Hematopoietic multipotent progenitor cell treated with erythropoietin and hydrocortisone succinate and interleukin-3 and kit ligand, for 4 days (in vitro differentiated cells): ENCODE measurements around the gene NOS3.
A peak's percentile ranks its signal among the peaks of the same experiment; 100 is the strongest.

ENCODE experiments used
- DNase-seq: peaks from one replicate; pipeline ENCODE4 v3.0.0-alpha.2; 2015

The NOS3 gene

DNA sequence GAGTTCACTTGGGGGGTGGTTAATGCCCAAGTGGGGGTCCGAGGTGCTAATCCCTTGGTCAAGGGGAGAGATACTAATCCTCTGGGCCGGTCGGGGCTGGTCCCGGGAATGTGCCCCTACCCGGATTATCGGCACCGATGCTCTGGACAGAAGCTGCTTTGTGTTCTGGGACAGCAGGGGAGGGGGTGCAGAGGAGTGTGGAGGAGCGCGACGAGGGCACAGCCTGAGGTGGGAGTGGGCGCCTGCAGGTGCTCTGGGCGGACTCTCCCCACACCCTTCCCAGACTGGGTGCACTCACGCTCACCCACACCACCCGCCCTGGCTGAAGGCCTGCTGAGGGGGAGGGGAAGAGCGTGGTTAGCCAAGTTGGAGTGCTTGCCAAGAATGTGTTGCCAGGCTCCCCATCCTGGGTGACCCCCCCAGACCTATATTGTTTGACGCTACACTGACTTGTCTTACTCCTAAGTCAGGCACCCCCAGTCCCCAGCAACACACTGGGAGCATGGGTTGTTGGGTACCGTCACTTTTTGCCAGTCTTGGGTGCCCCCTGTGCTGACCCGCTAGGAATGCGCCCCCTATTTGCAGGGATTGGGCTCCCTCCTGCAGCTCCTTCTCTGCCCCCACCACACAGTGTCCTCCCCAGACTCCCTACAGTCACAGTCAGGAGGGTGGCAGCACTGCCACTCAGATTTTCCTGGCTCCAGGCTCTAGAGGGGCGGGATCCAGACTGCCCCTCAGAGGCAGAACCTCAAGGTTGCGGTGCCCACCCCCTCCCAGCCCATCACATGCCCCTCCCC is 69.8 kb downstream of the NOS3 start:
- peak; percentile 61 for DNase-seq

DNA sequence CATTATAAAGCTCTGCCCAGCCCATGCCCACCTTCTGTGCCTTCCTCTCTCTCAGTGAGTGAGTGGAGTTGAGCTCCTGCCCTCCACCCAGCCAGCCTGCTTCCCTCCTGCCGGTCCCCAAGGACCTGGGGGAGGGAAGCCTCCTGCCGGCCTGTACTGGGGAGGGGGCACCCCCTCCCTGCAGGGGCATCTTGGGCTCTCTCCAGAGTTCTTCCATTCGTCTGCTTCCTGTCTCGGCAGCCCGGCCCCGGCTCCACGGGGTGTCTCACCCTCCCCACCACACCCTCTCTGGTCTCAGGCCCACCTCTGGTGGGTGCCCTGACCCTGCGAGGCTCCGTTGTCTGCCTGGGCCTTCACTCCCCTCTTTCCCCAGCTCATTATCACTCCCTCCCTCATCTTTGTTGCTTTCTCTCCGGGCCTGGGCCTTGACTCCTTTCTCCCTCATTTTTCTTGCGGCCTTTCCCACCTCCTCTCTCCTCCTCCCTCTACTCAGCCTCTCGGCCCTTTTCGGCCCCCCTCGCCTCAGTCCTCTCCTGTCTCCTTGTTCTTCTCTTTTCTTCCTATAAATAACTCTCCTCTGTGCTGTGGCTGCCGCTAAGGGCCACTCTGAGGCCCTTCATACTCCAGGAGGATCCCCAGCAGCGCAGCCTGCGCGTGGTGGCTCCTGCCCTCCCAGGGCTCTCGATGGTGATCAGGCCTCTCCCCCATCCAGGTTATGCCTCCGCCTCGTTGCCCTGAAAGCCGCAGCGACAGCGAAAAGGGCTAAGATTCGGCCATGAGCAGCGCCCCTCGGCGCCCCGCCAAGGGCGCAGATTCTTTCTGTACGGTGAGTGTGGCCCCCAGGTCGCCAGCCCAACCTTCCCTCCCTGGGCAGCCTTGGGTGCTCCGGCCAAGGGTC is 70.6 kb downstream of the NOS3 start:
- no peak for DNase-seq

DNA sequence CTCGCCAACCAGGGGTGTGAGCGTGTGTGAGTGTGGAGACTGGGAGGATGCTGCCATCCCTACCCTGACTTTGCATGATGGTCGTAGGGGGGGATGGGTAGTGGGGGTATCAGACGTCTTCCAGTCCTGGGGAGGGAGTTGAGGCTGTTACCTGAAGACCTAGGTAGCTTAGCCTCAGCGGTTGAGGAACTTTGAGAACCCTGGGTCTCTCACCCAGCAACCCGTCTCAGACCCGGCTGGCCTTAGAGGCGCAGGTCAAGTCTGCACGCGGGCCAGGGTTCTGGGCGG is 71.2 kb downstream of the NOS3 start:
- DNase-seq: no peak

DNA sequence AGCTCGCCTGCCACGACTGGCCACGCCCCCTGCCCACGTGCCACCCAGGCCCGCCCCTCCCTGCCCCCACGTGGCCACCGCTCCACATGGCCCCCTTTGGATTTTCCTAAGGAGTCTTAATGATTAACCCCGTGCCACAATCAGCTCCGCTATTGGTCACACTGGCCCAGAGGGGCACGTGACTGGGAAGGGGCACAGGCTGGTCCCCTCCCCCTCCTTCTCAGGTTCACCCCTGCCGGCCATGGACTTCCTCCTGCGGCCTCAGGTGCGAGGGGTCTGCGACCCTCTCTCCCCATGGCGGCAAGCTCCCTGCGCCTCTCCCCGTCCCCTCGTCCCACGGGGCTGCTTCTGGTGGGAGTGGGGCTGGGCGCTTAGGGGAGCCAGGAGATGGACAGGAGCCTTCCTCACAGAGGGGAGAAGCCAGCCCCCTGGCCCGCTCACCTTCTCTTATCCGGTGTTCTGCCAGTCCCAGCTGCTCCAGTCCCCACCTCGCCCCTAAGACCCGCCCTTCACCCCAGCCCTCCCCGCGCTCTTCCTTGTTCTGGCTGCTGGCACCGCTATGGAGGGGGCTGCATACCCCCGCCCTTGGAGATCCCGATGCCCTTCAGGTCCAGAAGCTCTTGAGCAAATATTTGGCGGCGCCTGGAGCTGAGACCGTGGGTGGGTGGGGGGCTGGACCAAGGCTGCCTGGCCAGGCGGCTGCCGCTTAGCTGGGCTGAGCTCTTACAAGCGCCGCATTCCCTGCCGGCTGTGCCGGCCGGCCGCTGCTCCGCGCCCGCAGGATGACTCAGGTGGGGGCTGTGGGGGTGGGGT is 71.8 kb downstream of the NOS3 start:
- peak; percentile 38 for DNase-seq

DNA sequence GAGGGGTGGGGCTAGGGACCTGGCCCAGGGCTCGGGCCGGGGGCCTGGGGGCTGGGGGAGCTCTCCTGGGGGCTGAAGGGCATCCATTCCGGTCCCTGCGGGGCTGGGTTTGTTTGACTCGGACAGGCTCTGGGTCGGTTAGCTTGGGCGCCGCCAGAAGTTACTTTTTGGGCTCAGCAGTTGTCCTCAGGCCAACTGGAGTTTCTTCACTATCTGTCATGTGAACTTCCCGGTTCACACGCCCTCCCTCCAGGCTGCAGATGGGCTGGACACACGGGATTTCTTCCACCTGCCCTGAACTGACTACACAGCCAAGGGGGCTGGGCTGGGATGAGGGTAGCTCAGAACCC is 72.4 kb downstream of the NOS3 start:
- DNase-seq: no peak
